Caco-2 (cell line): Measurements from ENCODE around the gene CDC42EP5. TPM values are rescaled to one million over a fixed set of nuclear protein-coding genes. Genes with fewer than 3 reads are reported as not detected.

Source experiments
- BruUV-seq: library from RNA; stranded (reverse); fragments of 400-500 nt; replicated peaks from 2 replicates; lab custom pipeline; 2021; lab: Mats Ljungman, UMichigan
- CTCF ChIA-PET: fragments of 300-600 bp; sonication (Branson Sonifier 250); formaldehyde crosslinking; loops from one replicate; lab custom pipeline; 2022; ENCODE audit warnings: antibody characterized with exemption; lab: Charles Lee
- POLR2A ChIA-PET: fragments of 300-600 bp; sonication (Branson Sonifier 250); formaldehyde crosslinking; loops from one replicate; lab custom pipeline; 2022; ENCODE audit warnings: antibody characterized with exemption; lab: Charles Lee
- DNase-seq, 2 experiments: peaks; one replicate each; pipeline versions ENCODE4 v3.0.0 to v3.0.0-alpha.2; 2020 to 2022
- H3K27me3 ChIP-seq: replicated peaks from 2 replicates; pipeline ENCODE4 v1.6.0; 2011; ENCODE audit warnings: low read length; ENCODE audit not compliant: control insufficient read depth, insufficient read depth
- H3K36me3 ChIP-seq: 2 replicates; pipeline ENCODE4 v1.5.1; 2011; ENCODE audit warnings: low read length; ENCODE audit not compliant: control insufficient read depth, insufficient read depth
- H3K4me1 ChIP-seq: fragments of 250-450 bp; sonication (Bioruptor Pico); 2 replicates; pipeline ENCODE4 v1.5.1; 2020; ENCODE audit warnings: mild to moderate bottlenecking
- H3K4me3 ChIP-seq: 2 replicates; pipeline ENCODE4 v1.5.1; 2011; ENCODE audit warnings: low read depth, mild to moderate bottlenecking, control low read depth, low read length
- H3K9me3 ChIP-seq: fragments of 250-450 bp; sonication (Bioruptor Pico); 2 replicates; pipeline ENCODE4 v1.5.1; 2020; ENCODE audit warnings: mild to moderate bottlenecking, moderate library complexity
- H3K27ac Mint-ChIP-seq: one replicate; pipeline ENCODE4 v1.8.0; 2022; ENCODE audit warnings: mixed read lengths; ENCODE audit not compliant: unreplicated experiment
- H3K27me3 Mint-ChIP-seq: one replicate; pipeline ENCODE4 v1.8.0; 2022; ENCODE audit warnings: mixed read lengths; ENCODE audit not compliant: insufficient read depth, unreplicated experiment
- H3K36me3 Mint-ChIP-seq: one replicate; pipeline ENCODE4 v1.8.0; 2022; ENCODE audit warnings: mild to moderate bottlenecking, mixed read lengths; ENCODE audit not compliant: insufficient read depth, unreplicated experiment
- H3K4me1 Mint-ChIP-seq: one replicate; pipeline ENCODE4 v1.8.0; 2022; ENCODE audit warnings: low read depth, mixed read lengths; ENCODE audit not compliant: unreplicated experiment
- H3K4me3 Mint-ChIP-seq: one replicate; pipeline ENCODE4 v1.8.0; 2022; ENCODE audit warnings: mild to moderate bottlenecking, moderate library complexity, mixed read lengths; ENCODE audit not compliant: unreplicated experiment
- H3K9me3 Mint-ChIP-seq: one replicate; pipeline ENCODE4 v1.8.0; 2022; ENCODE audit warnings: mixed read lengths; ENCODE audit not compliant: unreplicated experiment
- intact Hi-C: fragments of 100-400 bp; cut with micrococcal nuclease; formaldehyde crosslinking; loops from one replicate; pipeline ENCODE4 v1.10.0; 2022; ENCODE audit not compliant: unreplicated experiment
- total RNA-seq: library from RNA; stranded (reverse); gene quantifications from 2 replicates; pipeline ENCODE4 v1.2.3, GENCODE V29; 2022
- TF ChIP-seq, protein P1 (sequence below), 2 experiments: fragments of 200-600 bp in 1 of 2; IDR thresholded peaks; 1 replicate in 1 of 2; 2 replicates in 1 of 2; pipeline versions ENCODE4 v1.5.1 to v1.8.0; 2011 to 2022; ENCODE audit warnings: antibody characterized with exemption in 1 of 2, control low read depth in 1 of 2, inconsistent platforms in 1 of 2, low read depth in 1 of 2, low read length in 1 of 2, mild to moderate bottlenecking in 1 of 2, moderate library complexity in 1 of 2; ENCODE audit not compliant: insufficient read depth in 1 of 2, severe bottlenecking in 1 of 2, unreplicated experiment in 1 of 2

Gene CDC42EP5
- total RNA-seq, 1 experiment from 2014 or later: 8.6 TPM

GRCh38 chr19:54462047-54462654 lies 10.9 kb downstream of the CDC42EP5 start:
- peaks cover 87% of the 10 kb centered on the region for H3K36me3 Mint-ChIP-seq
- ChIA-PET CTCF (interaction anchor here (0.6 to 1.9 kb wide), 2 partner anchors 14 to 15 kb away, joined by 3 to 12 read pairs; partner anchors contain the start of gene LENG8), POLR2A (interaction anchor here (0.6 to 3.1 kb wide), 4 partner anchors 9 to 273 kb away, joined by 3 to 48 read pairs (median 4); partner anchors contain the start of genes LENG8 and MBOAT7)
- H3K27me3 Mint-ChIP-seq: no peaks in the 10 kb centered on the region
- no peaks in the 10 kb centered on the region for H3K9me3 Mint-ChIP-seq
- no TSS peak for BruUV-seq
- H3K9me3 ChIP-seq: no peaks in the 10 kb centered on the region
- peaks cover 7% of the 10 kb centered on the region; the same call in 1 of the 2 replicates for H3K36me3 ChIP-seq
- peaks cover 25% of the 10 kb centered on the region for H3K4me1 Mint-ChIP-seq
- TF ChIP-seq, protein P1, sequence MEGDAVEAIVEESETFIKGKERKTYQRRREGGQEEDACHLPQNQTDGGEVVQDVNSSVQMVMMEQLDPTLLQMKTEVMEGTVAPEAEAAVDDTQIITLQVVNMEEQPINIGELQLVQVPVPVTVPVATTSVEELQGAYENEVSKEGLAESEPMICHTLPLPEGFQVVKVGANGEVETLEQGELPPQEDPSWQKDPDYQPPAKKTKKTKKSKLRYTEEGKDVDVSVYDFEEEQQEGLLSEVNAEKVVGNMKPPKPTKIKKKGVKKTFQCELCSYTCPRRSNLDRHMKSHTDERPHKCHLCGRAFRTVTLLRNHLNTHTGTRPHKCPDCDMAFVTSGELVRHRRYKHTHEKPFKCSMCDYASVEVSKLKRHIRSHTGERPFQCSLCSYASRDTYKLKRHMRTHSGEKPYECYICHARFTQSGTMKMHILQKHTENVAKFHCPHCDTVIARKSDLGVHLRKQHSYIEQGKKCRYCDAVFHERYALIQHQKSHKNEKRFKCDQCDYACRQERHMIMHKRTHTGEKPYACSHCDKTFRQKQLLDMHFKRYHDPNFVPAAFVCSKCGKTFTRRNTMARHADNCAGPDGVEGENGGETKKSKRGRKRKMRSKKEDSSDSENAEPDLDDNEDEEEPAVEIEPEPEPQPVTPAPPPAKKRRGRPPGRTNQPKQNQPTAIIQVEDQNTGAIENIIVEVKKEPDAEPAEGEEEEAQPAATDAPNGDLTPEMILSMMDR (IDR thresholded peaks at IDR 0.05; ENCODE audit: insufficient read depth in 1 of 2, low read depth in 1 of 2, low read length in 1 of 2, severe bottlenecking in 1 of 2, unreplicated experiment in 1 of 2): no peak
- H3K27me3 ChIP-seq: no peaks in the 10 kb centered on the region
- H3K4me3 Mint-ChIP-seq: peak overlapping the region; percentile 92
- H3K27ac Mint-ChIP-seq: peak overlapping the region; percentile 67
- peak overlapping the region; percentile 69 for H3K4me3 ChIP-seq
- no peak for DNase-seq
- peaks cover 15% of the 10 kb centered on the region for H3K4me1 ChIP-seq
- intact Hi-C loops: loop anchor here (5.0 kb wide), 2 partner anchors 270 to 1680 kb away; partner anchors contain the start of genes TSEN34 and ZNF444

GRCh38 chr19:54461613-54462012 lies 11.5 kb downstream of the CDC42EP5 start:
- Histone ChIP-seq H3K9me3 (no peaks in the 10 kb centered on the region), H3K4me1 (peaks cover 15% of the 10 kb centered on the region), H3K4me3 (no peak overlapping the region; the same call in 1 of the 2 replicates), H3K36me3 (peaks cover 7% of the 10 kb centered on the region; the same call in 1 of the 2 replicates), H3K27me3 (no peaks in the 10 kb centered on the region)
- no peak for DNase-seq
- H3K36me3 Mint-ChIP-seq: peaks cover 89% of the 10 kb centered on the region
- intact Hi-C loops: loop anchor here (5.0 kb wide), 2 partner anchors 269 to 1681 kb away; partner anchors contain the start of genes TSEN34 and ZNF444
- H3K27ac Mint-ChIP-seq: peak overlapping the region; percentile 67
- BruUV-seq: no TSS peak
- H3K9me3 Mint-ChIP-seq: no peaks in the 10 kb centered on the region
- peaks cover 25% of the 10 kb centered on the region for H3K4me1 Mint-ChIP-seq
- TF ChIP-seq, protein P1 (IDR thresholded peaks at IDR 0.05; ENCODE audit: insufficient read depth in 1 of 2, low read depth in 1 of 2, low read length in 1 of 2, severe bottlenecking in 1 of 2, unreplicated experiment in 1 of 2): no peak
- H3K4me3 Mint-ChIP-seq: peak overlapping the region; percentile 92
- H3K27me3 Mint-ChIP-seq: no peaks in the 10 kb centered on the region
- ChIA-PET CTCF (no interaction called here), POLR2A (interaction anchor here (0.7 to 3.1 kb wide), 2 partner anchors 13 to 149 kb away, joined by 4 to 48 read pairs; partner anchors contain the start of gene LENG8)

GRCh38 chr19:54461210-54461609 lies 11.9 kb downstream of the CDC42EP5 start:
- intact Hi-C loops: loop anchor here (5.0 kb wide), 2 partner anchors 269 to 1681 kb away; partner anchors contain the start of genes TSEN34 and ZNF444
- peaks cover 25% of the 10 kb centered on the region for H3K4me1 Mint-ChIP-seq
- BruUV-seq: no TSS peak
- no peak for DNase-seq
- no peaks in the 10 kb centered on the region for H3K27me3 Mint-ChIP-seq
- peaks cover 93% of the 10 kb centered on the region for H3K36me3 Mint-ChIP-seq
- Histone ChIP-seq H3K27me3 (no peaks in the 10 kb centered on the region), H3K36me3 (peaks cover 7% of the 10 kb centered on the region; the same call in 1 of the 2 replicates), H3K9me3 (no peaks in the 10 kb centered on the region), H3K4me3 (no peak overlapping the region; the same call in 1 of the 2 replicates), H3K4me1 (peaks cover 15% of the 10 kb centered on the region)
- no peaks in the 10 kb centered on the region for H3K9me3 Mint-ChIP-seq
- H3K4me3 Mint-ChIP-seq: peak overlapping the region; percentile 92
- ChIA-PET CTCF (no interaction called here), POLR2A (interaction anchor here (3.1 kb wide), 1 partner anchor 12 kb away, joined by 48 read pairs; the partner anchor contains the start of gene LENG8)
- H3K27ac Mint-ChIP-seq: peak overlapping the region; percentile 67
- TF ChIP-seq, protein P1 (IDR thresholded peaks at IDR 0.05; ENCODE audit: insufficient read depth in 1 of 2, low read depth in 1 of 2, low read length in 1 of 2, severe bottlenecking in 1 of 2, unreplicated experiment in 1 of 2): no peak
